Activated CD8-positive, alpha-beta memory T cell treated with anti-CD3 and anti-CD28 coated beads for 48 hours (primary cell): Measurements from ENCODE around the gene TOP3B.
A peak's percentile ranks its signal among the peaks of the same experiment; 100 is the strongest.

ENCODE experiments used
- DNase-seq, 3 experiments: peaks; one replicate each; pipeline ENCODE4 v3.0.0-alpha.2; 2020; ENCODE audit warnings: low read depth in 2 of 3, low spot score in 2 of 3

The TOP3B gene

DNA sequence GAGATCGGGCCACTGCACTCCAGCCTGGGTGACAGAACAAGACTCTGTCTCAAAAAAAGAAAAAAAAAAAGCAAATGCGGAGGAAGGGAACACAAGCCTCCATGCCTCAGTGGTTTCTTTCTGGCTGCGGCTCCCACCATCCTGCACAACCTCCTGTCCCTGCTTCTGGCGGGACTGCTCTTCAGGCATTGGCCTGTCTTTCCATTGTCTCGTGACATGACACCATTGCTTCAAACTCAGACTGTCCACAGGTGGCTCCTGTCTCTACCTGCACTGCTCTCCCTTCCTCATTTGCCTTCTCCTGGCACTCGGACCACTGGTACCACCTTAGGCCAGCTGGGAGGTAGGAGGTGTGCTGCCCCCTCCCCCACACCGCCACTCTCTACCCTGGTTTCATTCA lies 19.3 kb downstream of the TOP3B start:
- no peak for DNase-seq

DNA sequence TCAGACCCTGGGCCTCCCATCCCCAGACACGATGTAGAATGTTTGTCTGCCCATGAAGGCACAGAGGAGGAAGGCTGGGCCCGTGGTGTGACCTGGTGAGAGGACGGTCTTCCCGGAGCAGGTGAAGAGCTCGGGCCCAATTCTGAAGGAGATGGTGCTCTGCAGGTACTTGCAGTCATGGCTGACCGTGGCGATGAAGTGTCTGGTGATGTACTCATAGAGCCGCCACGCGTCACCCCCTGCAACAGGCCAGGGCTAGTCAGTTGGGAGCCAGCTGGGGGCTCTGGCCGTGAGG lies 20.0 kb downstream of the TOP3B start:
- no peak for DNase-seq

DNA sequence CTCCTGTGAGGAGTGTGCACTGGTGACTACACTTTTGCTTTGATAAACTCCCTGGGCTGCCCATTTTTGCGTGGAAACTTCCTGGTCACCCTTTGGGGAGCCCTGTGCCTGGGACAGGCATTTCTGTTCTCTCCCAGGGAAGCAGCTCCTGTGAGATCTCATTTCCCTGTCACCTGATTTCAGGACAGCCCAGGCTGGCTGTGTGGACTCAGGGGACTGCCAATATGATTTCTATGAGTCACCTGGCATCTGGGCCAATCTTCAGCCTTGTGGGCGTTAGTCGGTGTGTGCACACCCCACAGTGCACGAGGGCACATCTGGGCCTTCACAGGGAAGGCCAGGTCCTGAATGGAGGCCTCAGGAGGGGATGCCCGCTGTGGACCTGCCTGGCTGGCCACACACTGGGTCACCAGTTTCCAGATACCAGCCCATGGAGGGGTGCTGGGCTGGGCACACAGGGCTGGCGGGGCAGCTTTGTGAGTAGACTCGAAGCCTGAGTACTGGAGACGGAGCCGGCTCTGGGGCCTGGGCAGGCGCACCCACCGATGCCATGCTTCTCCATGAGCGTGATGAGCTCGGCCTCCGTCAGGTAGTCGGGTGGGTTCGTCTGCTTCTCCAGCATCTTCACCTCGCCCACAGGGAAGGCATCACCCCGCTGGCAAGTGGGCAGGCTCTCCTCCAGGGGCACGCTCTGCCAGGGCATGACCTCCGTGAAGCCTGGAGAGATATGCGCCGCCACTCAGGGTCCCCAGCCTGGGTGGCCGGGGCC lies 20.5 kb downstream of the TOP3B start:
- DNase-seq = no peak

DNA sequence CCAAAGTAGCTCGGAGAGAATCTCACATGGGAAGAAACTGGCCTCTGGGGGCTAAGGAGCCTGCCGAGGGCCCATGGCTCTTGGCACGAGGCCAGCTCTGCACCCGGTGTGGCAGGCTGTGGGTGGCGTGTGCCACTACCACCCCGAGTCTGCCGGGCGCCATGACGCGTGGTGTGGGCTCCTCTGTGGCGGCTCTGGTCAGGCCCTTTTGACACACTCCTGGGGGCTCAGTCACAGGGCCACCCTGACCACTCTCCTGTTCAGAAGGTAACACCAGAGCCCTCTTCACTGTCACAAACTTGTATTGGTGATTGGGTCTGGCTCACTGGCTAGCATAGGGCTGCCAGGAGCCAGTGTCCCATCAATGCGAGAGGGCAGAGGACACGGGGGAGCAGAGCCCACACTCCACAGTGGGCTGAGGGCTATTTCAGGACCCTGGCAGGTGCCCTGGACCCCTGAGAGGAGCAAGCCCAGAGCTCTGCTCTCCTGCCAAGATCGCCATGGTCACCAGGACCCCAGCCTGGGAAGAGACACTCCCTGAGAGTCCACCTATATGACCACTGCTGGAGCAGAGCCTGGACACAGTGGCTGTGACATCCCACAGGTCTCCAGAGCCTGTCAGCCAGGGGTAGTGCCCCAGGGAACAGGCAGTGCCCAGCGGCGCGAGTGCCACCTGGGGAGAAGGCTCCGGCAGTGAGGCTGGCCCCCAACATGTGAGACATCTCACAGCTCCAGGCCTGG lies 21.3 kb downstream of the TOP3B start:
- no peak for DNase-seq

DNA sequence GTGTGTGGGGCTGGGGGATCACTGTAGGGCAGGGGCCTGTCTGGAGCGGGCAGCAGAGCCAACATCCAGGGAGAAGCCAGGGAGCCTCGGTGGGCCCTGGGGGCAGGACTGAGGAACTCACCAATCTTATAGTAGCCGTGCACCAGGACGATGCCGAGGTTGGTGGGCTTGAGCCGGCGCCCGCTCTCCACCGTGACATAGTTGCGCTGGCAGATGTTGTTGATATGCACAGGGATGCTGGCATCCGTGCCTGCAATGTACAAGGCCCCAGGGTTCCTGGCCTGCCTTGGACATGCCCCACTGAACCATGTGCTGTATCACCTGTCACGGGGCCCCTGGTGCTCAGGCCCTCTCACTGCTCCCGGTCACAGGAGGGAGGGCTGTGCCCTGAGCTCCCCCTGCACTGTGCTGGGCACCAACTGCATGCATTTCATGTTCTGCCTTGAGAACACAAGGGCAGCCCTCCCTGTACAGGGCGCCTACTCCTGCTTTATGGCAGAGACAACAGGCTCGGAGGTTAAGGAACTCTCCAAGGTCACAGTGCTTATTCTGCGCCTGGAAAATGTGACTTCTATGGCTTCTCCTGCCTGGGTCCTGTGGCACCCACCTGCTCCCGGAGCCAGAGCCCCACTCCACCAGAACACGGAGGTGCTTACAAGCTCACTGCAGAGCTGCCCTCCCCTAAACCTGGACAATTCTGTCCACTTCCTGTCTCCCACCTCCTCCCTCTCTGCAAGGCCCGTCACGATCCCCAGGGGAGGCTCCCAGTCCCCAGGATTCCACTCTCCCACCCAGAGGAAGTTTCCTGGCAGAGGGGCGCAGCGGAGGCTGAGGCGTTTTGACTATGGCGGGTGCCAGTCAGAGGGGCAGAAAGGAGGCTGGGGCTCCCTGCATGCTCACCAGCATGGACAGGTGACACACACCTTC lies 22.1 kb downstream of the TOP3B start:
- DNase-seq = no peak

DNA sequence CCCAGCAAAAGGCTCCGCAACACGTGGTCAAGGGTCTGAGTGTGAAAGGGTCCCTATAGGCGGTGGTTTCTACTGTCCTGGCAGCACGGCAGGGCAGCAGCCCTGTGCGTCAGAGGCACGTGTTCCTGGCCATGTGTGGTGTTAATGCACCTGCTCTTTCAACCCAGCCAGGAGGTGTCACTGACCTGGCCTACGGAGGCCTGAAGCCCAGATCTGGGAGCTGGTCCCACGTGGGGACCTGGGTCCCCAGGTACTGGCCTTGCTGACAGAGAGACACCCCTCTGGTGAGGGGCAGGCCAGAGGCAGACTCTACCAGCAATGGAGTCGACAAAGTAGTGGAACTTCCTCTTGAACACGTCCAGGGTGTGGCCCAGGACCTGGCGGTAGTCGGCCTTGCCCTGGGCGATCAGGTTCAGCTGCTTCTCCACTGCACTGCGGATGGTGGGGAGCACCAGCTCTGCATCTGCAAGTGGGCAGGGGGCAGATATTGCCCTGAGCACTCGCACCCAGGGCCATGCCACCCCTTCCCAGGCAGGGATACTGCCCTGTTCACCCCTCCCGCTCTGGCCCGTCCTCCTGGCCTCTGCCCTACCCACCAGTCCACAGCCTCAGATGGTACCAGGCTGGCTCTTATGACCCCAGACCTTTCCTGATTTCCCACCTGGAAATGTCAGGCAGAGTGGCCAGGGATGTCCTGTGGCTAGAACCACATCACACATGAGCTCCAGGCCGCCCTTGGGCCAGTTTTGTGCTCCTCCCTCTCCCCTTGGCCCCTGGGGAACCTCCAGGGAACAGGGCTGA lies 23.1 kb downstream of the TOP3B start:
- DNase-seq = no peak

DNA sequence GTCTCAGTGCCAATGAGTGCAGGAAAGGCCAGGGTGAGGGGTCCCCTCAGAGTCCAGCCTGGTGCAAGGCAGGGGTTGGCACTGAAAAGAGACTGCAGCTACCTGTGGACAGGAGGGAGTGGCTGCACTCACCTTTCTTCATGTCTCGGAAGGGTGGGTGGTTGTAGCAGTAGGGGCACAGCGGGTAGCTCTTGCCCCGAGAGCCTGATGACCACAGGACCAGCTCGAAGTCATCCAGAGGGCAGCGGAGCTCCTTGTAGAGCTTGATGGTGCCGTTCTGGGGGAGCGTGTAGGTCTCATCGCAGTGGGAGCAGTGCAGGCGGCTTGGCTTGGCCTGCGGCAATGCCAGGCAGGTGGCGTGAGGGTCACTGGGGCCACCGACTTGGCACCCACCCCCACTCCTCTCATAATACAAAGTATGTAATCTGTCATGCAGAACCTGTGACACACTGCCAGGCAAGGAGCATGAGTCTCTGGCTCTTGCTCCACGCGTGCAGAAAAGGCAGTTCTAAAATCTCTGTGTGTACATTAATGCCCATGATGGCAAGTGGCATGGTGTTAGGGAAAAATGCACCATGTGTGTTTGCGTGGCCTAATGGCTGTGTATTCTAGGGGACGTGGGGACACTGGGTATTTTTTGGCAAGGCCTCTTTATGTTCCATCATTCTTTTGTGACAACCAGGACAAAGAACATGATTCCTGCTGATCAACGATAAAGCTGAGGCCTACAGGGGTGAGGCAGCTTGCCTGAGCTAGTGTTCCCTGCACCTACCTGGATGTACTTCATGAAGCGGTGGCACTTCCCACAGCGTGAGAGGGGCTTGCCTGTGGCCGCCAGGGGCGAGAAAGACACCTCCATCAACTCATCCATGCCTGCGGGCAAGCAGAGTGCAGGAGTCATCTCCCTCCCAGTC lies 24.0 kb downstream of the TOP3B start:
- no peak for DNase-seq

DNA sequence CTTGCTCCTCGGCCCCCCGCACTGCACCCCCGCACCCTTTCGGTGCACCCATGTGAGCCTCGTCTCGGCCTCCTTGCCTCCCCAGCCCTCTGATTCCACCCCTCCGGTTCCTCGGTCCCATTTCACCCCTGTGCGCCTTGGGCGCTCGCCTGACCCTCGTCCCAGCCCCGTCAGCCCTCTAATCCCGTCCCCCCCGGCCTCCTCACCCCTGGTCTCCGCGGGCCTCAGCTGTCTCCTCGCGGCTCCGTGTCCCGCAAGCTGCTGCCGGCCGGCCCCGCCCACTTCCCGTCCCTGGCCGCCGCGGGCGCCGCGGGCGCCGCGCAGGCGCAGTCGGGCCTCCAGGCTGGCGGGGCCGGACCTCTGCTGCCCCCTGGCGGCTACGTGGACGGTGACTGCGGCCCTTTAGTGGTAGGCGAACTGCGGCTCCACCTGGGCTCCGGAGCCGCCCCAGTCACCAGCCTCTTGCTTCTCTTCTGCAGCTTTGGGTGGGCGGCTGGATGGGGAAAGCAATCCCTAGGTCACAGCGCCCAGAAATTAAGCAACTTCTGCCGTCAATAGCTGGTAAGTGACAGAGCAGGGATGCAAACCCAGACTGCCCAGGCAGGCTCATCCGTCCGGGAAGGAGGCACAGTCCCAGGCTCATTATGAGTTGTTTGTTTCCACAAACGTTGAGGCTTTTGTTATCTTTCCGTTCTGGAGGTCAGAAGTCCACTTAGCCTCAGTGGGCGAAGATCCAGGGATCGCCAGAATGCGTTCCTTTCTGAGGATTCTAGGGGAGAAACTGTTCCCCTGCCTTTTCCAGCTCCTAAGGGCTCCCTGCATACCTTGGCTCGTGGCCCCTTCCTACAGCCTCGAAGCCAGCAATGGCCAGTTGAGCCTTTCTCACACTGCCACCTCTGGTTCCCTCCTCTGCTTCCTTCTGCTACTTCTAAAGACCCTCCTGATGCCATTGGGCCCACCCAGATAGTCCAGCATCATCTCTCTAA lies 29.7 kb downstream of the TOP3B start, which contains the start of gene PPM1F:
Gene PPM1F (minus strand): TSS at position 263 of the 986 bp plus-strand sequence. CDS start 6,800 bp downstream, outside the sequence.
- DNase-seq = peak; percentile 80 to 93 (median 90)

DNA sequence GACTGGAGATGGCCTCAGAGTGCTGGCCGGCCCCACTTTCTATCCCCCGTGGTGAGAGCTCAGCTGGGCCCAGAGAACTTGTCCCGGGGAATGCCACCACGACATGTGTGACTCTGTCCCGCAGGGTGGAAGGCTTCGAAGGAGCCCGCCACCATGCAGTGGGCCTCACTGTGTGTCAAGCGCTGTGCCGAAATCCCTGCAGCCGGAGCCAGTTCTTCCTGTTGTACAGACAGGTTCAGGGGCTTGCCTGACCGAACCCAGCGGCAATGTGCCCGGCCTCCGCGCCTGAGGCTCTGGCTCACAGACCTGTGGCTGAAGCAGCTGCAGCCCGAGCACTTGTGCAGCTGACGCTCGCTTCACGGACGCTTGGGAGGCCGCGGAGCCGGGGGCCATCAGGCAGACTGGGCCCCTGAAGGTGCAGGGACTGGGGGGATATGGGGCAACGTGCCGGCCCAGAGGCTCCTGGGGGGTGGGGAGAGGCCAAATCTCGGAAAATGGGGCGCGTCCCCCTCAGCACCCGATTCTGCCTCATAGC lies 30.6 kb downstream of the TOP3B start:
- peak in 1 of 3 experiments; percentile 16 for DNase-seq

DNA sequence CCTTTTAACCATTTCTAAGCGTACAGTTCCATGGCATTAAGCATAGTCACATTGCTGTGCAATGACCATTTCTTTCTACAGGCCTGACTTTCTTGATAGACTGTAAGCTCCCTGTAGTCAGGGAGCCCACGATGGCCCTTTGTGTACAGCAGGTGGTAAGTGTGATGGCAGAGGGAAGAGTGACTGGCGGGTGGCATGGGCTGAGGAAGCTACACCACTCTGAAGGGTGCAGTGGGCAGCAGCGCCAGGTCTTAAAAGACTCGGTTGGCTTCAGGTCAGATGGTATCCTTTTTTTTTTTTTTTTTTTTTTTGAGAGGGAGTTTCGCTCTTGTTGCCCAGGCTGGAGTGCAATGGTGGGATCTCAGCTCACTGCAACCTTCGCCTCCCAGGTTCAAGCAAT lies 31.5 kb downstream of the TOP3B start:
- DNase-seq = no peak

DNA sequence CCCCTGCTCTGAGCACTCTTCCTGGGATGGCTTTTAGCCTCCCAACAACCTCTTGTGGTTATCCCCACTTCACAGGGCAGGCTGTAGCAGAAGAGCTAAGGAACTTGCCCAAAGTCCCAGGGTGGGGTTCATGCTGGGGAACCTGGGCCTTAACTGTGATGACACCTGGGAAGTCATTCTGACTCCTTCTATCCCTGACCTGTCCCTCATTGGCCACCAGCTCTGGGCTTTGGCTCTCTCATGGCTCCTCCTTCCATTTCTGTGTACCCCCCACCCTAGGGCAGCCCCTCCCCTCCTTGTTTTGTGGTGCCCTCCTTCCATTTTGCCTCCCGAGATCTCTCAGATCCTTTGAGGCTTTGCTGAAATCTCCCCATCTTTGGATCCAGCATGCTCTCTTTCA lies 32.6 kb downstream of the TOP3B start:
- DNase-seq = no peak

DNA sequence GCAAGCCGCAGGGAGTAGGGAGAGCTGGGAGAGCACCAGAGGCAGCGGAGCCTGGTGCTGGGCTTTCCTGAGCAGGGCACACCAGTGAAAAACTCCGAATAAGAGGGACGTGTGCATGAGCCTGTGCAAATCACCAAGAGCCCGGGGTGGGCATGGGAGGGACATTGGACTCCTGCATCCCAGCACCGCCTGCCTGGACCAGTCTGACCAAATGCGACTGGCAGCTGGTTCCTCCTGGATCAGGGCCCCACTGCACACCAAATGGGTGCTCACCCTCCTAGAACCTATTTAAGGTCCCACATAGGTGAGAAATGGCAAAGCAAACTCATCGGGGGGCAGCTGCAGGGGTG lies 33.0 kb downstream of the TOP3B start:
- no peak for DNase-seq

DNA sequence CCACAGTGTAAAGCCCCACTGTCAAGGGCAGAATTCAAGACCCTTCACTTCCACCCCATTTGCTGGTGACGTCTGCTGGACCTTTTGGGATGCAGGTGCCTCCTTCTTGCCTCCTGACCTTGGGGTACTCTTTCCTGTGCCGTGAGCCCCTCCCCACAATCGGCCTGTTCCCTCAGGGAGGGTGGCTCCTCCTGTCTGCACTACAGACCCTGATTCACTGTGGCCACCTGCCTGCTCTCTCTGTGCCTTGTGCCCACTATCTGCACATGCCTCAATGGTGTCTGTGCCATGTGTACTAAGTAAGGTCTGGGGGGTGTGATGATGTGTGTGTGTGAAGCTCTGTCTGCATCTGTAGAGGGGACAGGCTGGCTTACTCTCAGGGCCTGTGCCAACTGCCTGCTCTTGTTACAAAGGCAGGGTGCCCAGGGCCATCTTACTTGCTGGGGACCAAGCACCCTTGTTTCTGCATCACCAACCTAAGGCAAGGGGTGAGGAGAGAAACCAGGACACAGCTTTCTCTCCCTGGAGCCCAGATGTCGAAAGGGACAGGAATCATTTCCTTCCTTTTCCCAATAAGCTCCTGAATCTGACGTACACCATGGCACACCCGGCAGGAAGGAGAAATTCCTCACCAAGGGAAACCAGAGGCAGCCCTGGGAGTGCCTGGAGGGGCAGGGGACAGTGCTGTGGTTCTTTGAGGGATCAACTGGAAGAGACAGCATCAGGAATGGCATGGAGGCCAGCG lies 33.6 kb downstream of the TOP3B start:
- no peak for DNase-seq

DNA sequence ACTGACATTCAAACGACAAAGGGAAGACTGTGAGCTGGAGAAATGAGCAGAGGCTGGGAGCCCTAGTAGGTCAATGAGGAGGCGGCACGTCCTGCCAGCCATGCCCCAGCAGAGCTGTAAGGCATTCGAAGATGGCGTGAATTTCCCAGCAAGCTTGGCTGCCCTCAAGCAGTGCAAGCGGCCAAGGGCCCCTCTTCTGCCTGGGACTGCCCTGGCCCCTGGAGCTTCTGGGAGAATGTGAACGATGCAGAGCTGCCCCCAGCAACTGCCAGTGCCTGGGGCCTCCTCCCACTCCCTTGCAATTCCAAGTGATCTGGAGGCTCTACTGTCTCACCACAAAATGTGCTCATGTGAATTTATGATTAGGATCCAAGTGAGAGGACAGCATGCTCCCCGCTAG lies 34.2 kb downstream of the TOP3B start:
- no peak for DNase-seq

DNA sequence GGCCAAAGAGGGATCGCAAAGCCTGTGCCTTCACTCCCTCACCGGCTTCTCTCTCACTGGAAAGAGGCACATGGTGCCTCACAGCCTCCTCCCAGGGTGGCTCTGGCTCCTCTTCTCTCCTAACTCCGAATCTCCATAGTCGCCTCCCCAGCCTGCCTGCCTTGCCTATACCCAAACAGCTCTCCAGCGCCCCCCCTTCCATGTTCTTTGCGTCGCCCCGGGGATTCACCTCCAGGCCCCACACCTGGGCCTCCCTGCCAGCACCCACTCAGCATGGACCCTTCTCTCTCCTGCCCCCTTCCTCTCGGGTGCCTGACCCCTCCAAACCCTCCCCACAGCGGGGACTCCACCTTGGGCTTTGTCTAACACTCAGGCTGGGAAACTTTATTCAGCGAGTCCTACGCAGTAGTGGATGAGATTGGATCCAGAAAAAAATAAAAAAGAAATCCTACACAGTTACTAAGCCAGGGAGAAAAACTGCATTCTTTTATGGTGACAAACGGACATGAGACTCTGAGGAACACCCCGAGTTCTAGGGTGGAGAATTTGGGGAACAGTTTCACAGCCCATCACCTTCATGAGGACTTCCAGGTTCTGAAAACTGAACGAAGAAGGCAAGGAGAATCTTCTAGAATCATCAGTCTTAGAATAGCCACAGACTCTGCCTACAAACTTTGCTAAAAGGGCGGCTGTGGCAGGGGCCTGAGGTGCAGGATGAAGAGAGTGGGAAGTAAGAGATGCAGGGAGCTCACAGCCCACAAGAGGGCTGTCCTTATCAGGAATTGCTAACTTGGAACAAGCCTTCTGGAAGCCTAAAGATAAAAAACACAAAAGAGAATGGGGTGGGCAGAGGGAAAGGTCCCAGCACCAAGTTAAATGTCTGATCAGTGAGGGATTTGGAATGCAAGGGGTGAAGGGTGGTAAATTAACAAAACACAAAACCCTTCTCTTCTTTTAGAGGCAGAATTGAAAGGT lies 35.3 kb downstream of the TOP3B start:
- DNase-seq = no peak

DNA sequence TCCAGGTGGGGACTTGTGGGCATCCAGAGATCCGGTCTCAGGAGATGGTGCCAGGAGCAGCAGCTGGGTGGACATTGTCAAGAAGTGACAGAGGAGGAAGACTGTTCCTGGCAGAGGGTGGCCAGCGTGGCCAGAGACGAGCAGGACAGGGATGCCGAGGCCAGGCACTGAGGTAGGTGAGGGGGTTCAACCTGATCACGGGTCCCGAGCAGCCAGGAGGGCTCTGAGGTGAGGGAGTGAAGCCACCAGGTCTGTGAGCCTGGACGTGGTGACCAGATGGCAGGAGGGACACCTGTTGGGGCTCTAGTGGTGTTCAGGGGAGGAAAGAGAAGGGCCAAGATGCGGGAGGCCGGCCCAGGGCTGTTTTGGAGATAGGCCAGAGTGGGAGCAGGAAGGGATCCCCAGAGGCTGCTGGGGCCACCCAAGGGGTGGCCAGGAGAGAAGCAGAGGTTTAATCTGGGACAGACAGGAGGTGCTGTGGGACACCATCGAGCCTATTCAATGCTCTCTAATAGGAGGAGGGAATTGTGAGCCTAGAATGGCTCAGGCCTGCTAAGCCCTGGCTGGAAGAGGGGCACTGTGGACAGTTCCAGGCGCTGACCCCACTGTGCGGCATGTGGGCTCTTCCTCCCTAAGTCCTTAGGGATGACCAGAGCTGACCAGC lies 36.2 kb downstream of the TOP3B start:
- DNase-seq = no peak
